H1 (cell line): Measurements from ENCODE around the gene AKTIP.

ENCODE experiments used
- ZNF274 ChIP-seq: IDR thresholded peaks from 2 replicates; pipeline ENCODE4 v1.7.0; 2012; ENCODE audit warnings: low read length, borderline replicate concordance; ENCODE audit errors: extremely low read depth
- TF ChIP-seq, protein P1 (sequence below), 3 experiments: IDR thresholded peaks; 1 replicate in 2 of 3; 2 replicates in 1 of 3; pipeline versions ENCODE4 v1.5.1 to v1.6.1; 2011; ENCODE audit warnings: low read length in 3 of 3, mild to moderate bottlenecking in 3 of 3, inconsistent platforms in 2 of 3, low read depth in 1 of 3, moderate library complexity in 1 of 3; ENCODE audit not compliant: insufficient read depth in 1 of 3; ENCODE audit errors: control extremely low read depth in 1 of 3

DNA sequence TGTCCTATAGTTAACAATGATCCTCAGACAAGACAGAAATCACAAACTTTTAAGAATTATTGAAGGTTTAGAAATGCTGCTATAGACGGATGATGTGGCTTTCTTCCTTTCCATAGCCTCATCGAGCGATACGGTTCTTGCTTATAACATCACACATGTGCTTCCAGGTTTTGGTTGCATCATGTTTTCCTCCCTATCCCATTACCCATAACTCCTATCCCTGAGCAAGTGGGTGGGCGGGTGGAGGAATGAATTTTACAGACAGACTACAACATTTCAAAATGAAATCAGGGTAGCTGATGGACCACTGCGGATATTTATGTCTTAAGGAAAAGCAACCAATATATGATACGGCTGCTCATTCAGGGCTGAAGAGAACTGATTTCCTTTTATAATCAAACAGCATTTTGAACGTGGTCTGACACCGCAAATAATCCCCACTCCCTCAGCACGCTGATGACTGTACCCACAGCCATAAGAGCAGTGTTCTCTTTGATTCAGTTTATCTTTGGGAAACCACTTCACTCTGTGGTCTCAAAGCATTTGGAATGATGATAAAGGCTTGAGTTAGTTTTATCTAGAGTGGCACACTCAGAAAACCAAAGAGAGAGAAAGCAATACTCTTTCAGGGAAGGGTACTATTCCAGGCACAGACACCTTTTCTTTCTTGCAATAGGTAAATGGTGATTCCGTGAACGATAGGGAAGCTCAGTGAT is 4.6 kb upstream of the AKTIP start:
- TF ChIP-seq, protein P1, sequence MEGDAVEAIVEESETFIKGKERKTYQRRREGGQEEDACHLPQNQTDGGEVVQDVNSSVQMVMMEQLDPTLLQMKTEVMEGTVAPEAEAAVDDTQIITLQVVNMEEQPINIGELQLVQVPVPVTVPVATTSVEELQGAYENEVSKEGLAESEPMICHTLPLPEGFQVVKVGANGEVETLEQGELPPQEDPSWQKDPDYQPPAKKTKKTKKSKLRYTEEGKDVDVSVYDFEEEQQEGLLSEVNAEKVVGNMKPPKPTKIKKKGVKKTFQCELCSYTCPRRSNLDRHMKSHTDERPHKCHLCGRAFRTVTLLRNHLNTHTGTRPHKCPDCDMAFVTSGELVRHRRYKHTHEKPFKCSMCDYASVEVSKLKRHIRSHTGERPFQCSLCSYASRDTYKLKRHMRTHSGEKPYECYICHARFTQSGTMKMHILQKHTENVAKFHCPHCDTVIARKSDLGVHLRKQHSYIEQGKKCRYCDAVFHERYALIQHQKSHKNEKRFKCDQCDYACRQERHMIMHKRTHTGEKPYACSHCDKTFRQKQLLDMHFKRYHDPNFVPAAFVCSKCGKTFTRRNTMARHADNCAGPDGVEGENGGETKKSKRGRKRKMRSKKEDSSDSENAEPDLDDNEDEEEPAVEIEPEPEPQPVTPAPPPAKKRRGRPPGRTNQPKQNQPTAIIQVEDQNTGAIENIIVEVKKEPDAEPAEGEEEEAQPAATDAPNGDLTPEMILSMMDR (IDR thresholded peaks at IDR 0.05; ENCODE audit: control extremely low read depth in 1 of 3, insufficient read depth in 1 of 3, low read depth in 1 of 3, low read length in 3 of 3) = no peak
- TF ChIP-seq ZNF274 = no peak
